GM19193 (cell line): ENCODE data around the gene TRPV3.
A peak's percentile ranks its signal among the peaks of the same experiment; 100 is the strongest.

Experiments
- POLR2A ChIP-seq: IDR thresholded peaks from 4 replicates; pipeline ENCODE4 v1.6.1; 2011; ENCODE audit not compliant: insufficient read depth, insufficient read length; ENCODE audit errors: extremely low read depth

Gene TRPV3

GRCh38 chr17:3585826-3586225 is 28.2 kb upstream of the TRPV3 start:
- TF ChIP-seq POLR2A, result no peak

- no peak for TF ChIP-seq POLR2A
Observed at GRCh38 chr17:3583456-3583855, 25.8 kb upstream of the TRPV3 start.

GRCh38 chr17:3582915-3583314 is 25.3 kb upstream of the TRPV3 start:
- no peak for TF ChIP-seq POLR2A

GRCh38 chr17:3576970-3577369 is 19.4 kb upstream of the TRPV3 start:
- TF ChIP-seq POLR2A, result no peak

GRCh38 chr17:3575511-3575910 is 17.9 kb upstream of the TRPV3 start:
- TF ChIP-seq POLR2A, result no peak

- TF ChIP-seq POLR2A, result no peak
Observed at GRCh38 chr17:3574231-3574630, 16.6 kb upstream of the TRPV3 start.

- TF ChIP-seq POLR2A, result no peak
Observed at GRCh38 chr17:3573246-3574100, 15.9 kb upstream of the TRPV3 start.

GRCh38 chr17:3572231-3572630 is 14.6 kb upstream of the TRPV3 start:
- no peak for TF ChIP-seq POLR2A

GRCh38 chr17:3571043-3571900 is 13.7 kb upstream of the TRPV3 start:
- no peak for TF ChIP-seq POLR2A

- TF ChIP-seq POLR2A, result no peak
Observed at GRCh38 chr17:3569534-3570137, 12.0 kb upstream of the TRPV3 start.

GRCh38 chr17:3566551-3566950 is 8.9 kb upstream of the TRPV3 start:
- TF ChIP-seq POLR2A, result no peak

- no peak for TF ChIP-seq POLR2A
Observed at GRCh38 chr17:3565143-3565542, 7.5 kb upstream of the TRPV3 start.

- no peak for TF ChIP-seq POLR2A
Observed at GRCh38 chr17:3559270-3559645, 1.6 kb upstream of the TRPV3 start.

- TF ChIP-seq POLR2A, result peak; percentile 75
Observed at GRCh38 chr17:3558603-3559269, 1.1 kb upstream of the TRPV3 start.
